Muscle layer of duodenum (tissue), 2 donors: ENCODE results near the gene CNN2.

Experiments
- H3K27ac ChIP-seq: one replicate; pipeline ENCODE4 v1.7.0; 2013; ENCODE audit warnings: mild to moderate bottlenecking, low read length
- H3K27me3 ChIP-seq: one replicate; pipeline ENCODE4 v1.7.0; 2013; ENCODE audit warnings: low read depth, mild to moderate bottlenecking, control low read depth, low read length
- H3K36me3 ChIP-seq, 2 donors: one replicate each; pipeline ENCODE4 v1.7.0; 2013; ENCODE audit warnings: low read length in 2 of 2, control low read depth in 1 of 2, mild to moderate bottlenecking in 1 of 2; ENCODE audit not compliant: insufficient read depth in 2 of 2, control insufficient read depth in 1 of 2
- H3K4me1 ChIP-seq, 2 donors: one replicate each; pipeline ENCODE4 v1.7.0; 2013; ENCODE audit warnings: low read length in 2 of 2, mild to moderate bottlenecking in 2 of 2, control low read depth in 1 of 2, moderate library complexity in 1 of 2; ENCODE audit not compliant: insufficient read depth in 2 of 2, control insufficient read depth in 1 of 2
- H3K4me3 ChIP-seq, 2 donors: one replicate each; pipeline ENCODE4 v1.7.0; 2013; ENCODE audit warnings: low read length in 2 of 2, low read depth in 1 of 2, mild to moderate bottlenecking in 1 of 2
- H3K9me3 ChIP-seq, 2 donors: one replicate each; pipeline ENCODE4 v1.7.0; 2013; ENCODE audit warnings: low read length in 2 of 2, control low read depth in 1 of 2, mild to moderate bottlenecking in 1 of 2; ENCODE audit not compliant: control insufficient read depth in 1 of 2
- donor health status: healthy.

Gene CNN2

GRCh38 chr19:1060689-1061088 is 34.3 kb downstream of the CNN2 start:
- H3K4me3 ChIP-seq = no peak overlapping the region
- no peak overlapping the region for H3K27ac ChIP-seq
- H3K27me3 ChIP-seq = peaks cover 5% of the 10 kb centered on the region
- H3K36me3 ChIP-seq = peaks cover 0 to 28% of the 10 kb centered on the region in 2 donors
- peaks cover 0 to 12% of the 10 kb centered on the region in 2 donors for H3K4me1 ChIP-seq
- H3K9me3 ChIP-seq = peaks cover 18 to 37% of the 10 kb centered on the region in 2 donors

DNA sequence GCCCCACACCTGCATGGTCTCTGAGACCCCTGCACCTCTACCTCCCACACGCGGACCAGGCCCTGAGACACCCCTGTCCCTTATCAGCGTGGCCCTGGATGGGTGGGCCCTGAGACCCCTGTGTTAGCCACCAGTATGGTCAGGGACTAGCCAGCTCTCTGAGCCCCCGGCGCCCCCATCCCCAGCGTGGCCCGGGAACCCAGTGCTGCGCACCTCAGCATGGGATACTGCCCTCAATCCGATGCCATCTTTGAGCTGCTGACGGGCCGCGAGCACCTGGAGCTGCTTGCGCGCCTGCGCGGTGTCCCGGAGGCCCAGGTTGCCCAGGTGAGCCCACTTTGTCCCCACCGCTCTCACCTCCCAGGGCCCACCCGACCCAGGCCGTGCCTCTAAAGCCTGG is 35.6 kb downstream of the CNN2 start:
- Histone ChIP-seq H3K27me3 (peaks cover 12% of the 10 kb centered on the region), H3K36me3 (peaks cover 0 to 15% of the 10 kb centered on the region in 2 donors), H3K4me3 (no peak overlapping the region), H3K4me1 (peaks cover 0 to 24% of the 10 kb centered on the region in 2 donors), H3K27ac (no peak overlapping the region), H3K9me3 (peaks cover 15 to 25% of the 10 kb centered on the region in 2 donors)

DNA sequence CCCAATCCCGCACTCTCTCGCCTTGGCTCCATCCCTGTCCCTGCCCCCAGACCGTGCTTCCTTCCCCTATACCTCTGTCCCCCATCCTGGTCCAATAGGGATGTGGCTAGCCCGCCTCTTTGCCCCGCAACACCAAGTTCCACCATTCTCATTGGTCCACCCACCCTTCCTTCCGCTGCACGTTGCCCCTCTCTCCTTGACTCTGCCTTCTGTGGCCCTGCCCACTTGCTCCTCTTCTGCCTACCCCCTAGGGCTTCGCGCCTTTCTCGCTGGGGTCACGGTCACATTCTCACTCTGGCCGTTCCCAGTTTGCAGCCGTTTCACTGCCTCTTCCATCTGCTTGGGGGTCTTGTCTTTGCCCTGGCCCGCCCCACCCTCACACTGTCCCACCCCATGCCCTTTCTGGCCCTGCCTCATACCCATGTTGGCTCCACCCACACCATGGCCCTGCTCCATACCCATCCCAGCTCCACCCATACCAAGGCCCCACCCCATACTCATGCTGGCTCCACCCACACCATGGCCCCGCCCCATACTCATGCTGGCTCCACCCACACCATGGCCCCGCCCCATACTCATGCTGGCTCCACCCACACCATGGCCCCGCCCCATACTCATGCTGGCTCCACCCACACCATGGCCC is 36.1 kb downstream of the CNN2 start:
- H3K27me3 ChIP-seq = peaks cover 12% of the 10 kb centered on the region

DNA sequence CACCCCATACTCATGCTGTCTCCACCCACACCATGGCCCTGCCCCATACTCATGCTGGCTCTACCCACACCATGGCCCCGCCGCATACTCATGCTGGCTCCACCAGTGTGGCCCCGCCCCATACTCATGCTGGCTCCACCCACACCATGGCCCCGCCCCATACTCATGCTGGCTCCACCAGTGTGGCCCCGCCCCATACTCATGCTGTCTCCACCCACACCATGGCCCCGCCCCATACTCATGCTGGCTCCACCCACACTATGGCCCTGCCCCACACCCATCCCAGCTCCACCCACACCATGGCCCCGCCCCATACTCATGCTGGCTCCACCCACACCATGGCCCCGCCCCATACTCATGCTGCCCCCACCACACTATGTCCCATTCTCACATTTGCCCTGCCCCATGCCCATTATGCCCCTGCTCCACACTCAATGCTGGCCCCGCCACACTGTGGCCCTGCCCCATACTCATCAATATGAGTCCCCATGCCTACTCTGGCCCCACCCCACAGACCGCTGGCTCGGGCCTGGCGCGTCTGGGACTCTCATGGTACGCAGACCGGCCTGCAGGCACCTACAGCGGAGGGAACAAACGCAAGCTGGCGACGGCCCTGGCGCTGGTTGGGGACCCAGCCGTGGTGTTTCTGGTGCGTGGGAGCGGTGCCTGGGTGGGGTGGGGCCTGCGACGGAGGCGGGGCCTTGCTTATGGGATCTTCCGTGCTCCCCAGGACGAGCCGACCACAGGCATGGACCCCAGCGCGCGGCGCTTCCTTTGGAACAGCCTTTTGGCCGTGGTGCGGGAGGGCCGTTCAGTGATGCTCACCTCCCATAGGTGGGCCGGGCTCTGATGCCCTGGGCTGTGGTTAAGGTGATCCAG is 36.9 kb downstream of the CNN2 start:
- Histone ChIP-seq H3K36me3 (peaks cover 0 to 5% of the 10 kb centered on the region in 2 donors), H3K4me3 (no peak overlapping the region), H3K9me3 (peaks cover 5 to 12% of the 10 kb centered on the region in 2 donors), H3K27me3 (peaks cover 12% of the 10 kb centered on the region), H3K27ac (no peak overlapping the region), H3K4me1 (peaks cover 0 to 30% of the 10 kb centered on the region in 2 donors)

More for the DNA sequence above, 36.1 kb downstream of the CNN2 start:
- Histone ChIP-seq H3K9me3 (peaks cover 11 to 20% of the 10 kb centered on the region in 2 donors), H3K36me3 (peaks cover 0 to 10% of the 10 kb centered on the region in 2 donors), H3K4me1 (peaks cover 0 to 29% of the 10 kb centered on the region in 2 donors), H3K27ac (no peak overlapping the region), H3K4me3 (no peak overlapping the region)

DNA sequence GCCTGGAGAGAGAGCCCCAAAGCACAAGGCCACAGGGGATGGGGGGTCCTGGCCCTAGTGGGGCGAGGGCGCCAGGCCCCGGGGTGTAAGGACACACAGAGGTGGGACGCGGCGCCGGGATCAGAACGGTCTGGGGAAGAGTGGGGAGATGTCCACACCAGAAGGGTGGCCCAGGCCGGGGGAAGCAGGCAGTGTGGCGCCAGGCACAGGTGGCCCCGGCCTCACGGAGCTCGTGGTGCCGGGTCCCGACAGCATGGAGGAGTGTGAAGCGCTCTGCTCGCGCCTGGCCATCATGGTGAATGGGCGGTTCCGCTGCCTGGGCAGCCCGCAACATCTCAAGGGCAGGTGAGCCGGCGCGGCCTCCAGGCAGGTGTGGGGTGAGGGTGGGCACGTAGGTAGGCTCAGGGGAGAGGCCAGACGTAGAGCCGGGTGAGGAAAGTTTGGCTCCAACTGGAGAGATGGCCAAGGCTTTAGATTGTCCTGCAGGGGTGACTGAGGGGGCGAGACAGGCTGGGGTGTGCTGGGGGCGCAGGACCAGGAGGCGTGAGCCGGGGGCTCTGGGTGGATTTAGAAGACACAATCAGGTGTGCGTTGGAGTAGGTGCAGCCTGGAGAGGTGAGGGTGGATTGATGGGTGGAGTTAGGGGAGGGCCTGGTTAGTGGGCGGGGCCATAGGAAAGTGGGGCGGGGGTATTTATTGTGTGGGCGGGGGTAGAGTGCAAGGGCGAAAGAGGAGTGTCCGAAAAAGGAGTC is 37.7 kb downstream of the CNN2 start:
- peaks cover 0 to 30% of the 10 kb centered on the region in 2 donors for H3K4me1 ChIP-seq
- no peak overlapping the region for H3K4me3 ChIP-seq
- H3K27me3 ChIP-seq = peaks cover 18% of the 10 kb centered on the region
- peaks cover 0 to 5% of the 10 kb centered on the region in 2 donors for H3K9me3 ChIP-seq
- H3K36me3 ChIP-seq = no peaks in the 10 kb centered on the region
- H3K27ac ChIP-seq = no peak overlapping the region

GRCh38 chr19:1064661-1065605 is 38.5 kb downstream of the CNN2 start:
- peaks cover 0 to 36% of the 10 kb centered on the region in 2 donors for H3K4me1 ChIP-seq
- H3K27ac ChIP-seq = no peak overlapping the region
- peaks cover 18% of the 10 kb centered on the region for H3K27me3 ChIP-seq
- H3K9me3 ChIP-seq = peaks cover 0 to 2% of the 10 kb centered on the region in 2 donors
- no peaks in the 10 kb centered on the region for H3K36me3 ChIP-seq
- H3K4me3 ChIP-seq = no peak overlapping the region

- peaks cover 20% of the 10 kb centered on the region for H3K27me3 ChIP-seq
- H3K27ac ChIP-seq = no peak overlapping the region
- no peak overlapping the region for H3K4me3 ChIP-seq
- peaks cover 0 to 36% of the 10 kb centered on the region in 2 donors for H3K4me1 ChIP-seq
- peaks cover 0 to 2% of the 10 kb centered on the region in 2 donors for H3K9me3 ChIP-seq
- H3K36me3 ChIP-seq = no peaks in the 10 kb centered on the region
These were observed 39.2 kb downstream of the CNN2 start for GRCh38 chr19:1065606-1066109.

DNA sequence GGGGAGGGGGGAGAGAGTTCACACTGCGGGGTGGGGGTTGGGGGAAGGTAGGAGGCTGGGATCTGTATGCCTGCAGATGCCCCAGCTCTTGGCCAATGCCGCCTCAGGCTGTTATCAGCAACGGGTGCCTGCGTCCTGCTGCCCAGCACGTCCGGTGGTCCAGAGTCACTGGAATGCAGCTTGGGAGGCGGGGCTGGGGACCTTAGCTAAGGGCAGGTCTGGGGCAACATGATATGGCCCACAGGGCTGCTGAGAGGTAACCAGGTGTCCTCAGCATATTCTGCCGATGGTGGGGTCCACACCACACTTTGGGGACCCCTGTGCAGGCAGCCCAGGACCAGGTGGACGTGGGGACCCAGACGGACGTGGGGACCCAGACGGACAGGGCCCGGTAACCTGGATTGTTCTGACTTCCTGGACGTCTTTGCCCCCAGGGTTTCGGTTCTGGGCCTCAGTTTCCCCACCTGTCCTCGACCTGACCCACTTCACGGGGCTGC is 39.9 kb downstream of the CNN2 start:
- H3K36me3 ChIP-seq = no peaks in the 10 kb centered on the region
- H3K27ac ChIP-seq = no peak overlapping the region
- peak overlapping the region in 1 of 2 donors; percentile 59 for H3K4me3 ChIP-seq
- peaks cover 0 to 2% of the 10 kb centered on the region in 2 donors for H3K9me3 ChIP-seq
- H3K27me3 ChIP-seq = peaks cover 23% of the 10 kb centered on the region
- peaks cover 0 to 39% of the 10 kb centered on the region in 2 donors for H3K4me1 ChIP-seq

DNA sequence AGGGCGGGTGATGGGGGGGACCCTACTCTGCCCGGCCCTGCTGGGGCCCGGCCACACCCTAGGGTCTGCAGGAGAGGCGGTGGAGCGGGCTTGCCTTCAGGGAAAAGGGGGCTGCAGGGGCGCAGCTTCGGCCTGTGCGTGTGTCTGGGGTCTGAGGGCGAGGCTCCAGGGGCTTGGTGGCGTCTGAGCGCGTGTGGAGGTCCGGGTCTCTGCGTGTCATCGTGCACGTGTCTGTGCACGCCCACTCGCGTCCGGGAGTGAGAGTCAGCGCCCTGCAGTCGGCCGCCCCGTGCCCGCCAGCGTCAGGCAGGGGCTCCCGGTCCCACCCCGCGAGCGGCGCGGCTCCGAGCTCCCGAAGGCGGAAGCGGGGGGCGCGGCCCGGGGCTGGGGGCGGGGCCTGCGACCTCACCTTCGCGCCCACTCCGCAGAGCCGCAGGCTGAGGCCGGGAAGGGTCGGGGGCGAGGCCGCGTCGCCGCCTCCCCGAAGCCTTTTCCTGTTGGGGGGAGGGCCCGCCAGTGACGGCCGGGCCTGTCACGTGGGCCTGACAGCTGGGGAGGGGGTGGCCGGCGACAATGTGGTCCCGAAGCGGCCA is 40.4 kb downstream of the CNN2 start, which contains the start of gene ARHGAP45:
Gene ARHGAP45, plus strand, starts transcription at position 420 of the 593 bp plus-strand sequence. CDS start 239 bp downstream, outside the sequence.
- Histone ChIP-seq H3K4me3 (peak within 1 kb of the TSS; percentile 7 to 59), H3K36me3 (no peaks in the 10 kb centered on the region), H3K27me3 (peaks cover 23% of the 10 kb centered on the region), H3K9me3 (peaks cover 0 to 2% of the 10 kb centered on the region in 2 donors), H3K27ac (no peak within 1 kb of the TSS), H3K4me1 (peaks cover 0 to 44% of the 10 kb centered on the region in 2 donors)
